Measurements from ENCODE around the gene ARHGAP45.

DNA sequence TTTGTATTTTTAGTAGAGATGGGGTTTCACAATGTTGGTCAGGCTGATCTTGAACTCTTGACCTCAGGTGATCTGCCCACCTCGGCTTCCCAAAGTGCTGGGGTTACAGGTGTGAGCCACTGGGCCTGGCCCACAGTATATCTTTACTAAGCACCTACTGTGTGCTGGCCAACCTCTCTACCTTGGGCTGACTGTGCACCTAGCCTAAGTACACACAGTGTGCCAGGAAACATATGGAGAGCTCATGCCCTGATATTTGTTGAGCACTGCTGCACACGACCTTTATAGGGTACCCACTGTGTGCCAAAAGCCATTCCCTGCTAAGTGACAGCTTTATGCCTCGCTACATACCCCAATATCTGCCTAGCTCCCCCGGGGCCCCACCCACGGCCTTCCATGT is 6.3 kb upstream of the ARHGAP45 start:
- TF ChIP-seq POLR2AphosphoS5 (IDR thresholded peaks at IDR 0.05; ENCODE audit: low read depth) (no peak), EZH2 (IDR thresholded peaks at IDR 0.05; ENCODE audit: low read depth, unreplicated experiment) (no peak), ETS1 (IDR thresholded peaks at IDR 0.05) (no peak), CTCF (conservative IDR thresholded peaks at IDR 0.05; ENCODE audit: low read depth in 2 of 2) (no peak)
